NB4 (cell line): ENCODE results near the gene FKBP1B.

ENCODE experiments used
- CTCF ChIP-seq: IDR thresholded peaks from one replicate; pipeline ENCODE4 v1.5.1; 2012; ENCODE audit warnings: low read depth, low read length
- MAX ChIP-seq: IDR thresholded peaks from 2 replicates; pipeline ENCODE4 v1.6.1; 2011; ENCODE audit warnings: low read depth, low read length
- MYC ChIP-seq: IDR thresholded peaks from 2 replicates; pipeline ENCODE4 v1.6.1; 2011; ENCODE audit warnings: low read depth, low read length
- POLR2A ChIP-seq: IDR thresholded peaks from 2 replicates; pipeline ENCODE4 v1.6.1; 2011; ENCODE audit warnings: mild to moderate bottlenecking; ENCODE audit not compliant: insufficient read length; ENCODE audit errors: extremely low read depth

GRCh38 chr2:24046599-24046929 is 3.0 kb upstream of the FKBP1B start:
- no peak for TF ChIP-seq POLR2A
- no peak for TF ChIP-seq CTCF
- TF ChIP-seq MYC, result no peak
- no peak for TF ChIP-seq MAX
